Activated T-helper 1 cell treated with anti-CD3 and anti-CD28 coated beads, Interleukin-12 subunit alpha, Interleukin-12 subunit beta, Interleukin-2, Interleukin-4 antibody, amounts not matched to agents 30 ng/mL and 10 ng/mL and 1 ng/mL, durations not matched to agents 14 hours and 24 hours and 36 hours (primary cell): ENCODE results near the gene PCDHGA3. TPM values are rescaled to one million over a fixed set of nuclear protein-coding genes. Genes with fewer than 3 reads are reported as not detected.
"Not testable (repeated sequence)": the region's sequence is repeated elsewhere in the genome, so short reads cannot be mapped to it uniquely, and the experiment has no call there.

Source experiments
- DNase-seq: peaks from one replicate; pipeline ENCODE4 v3.0.0; 2021; ENCODE audit warnings: low spot score
- H3K27ac Mint-ChIP-seq: one replicate; pipeline ENCODE4 v1.8.0; 2021; ENCODE audit warnings: mild to moderate bottlenecking, mixed read lengths
- H3K27me3 Mint-ChIP-seq: one replicate; pipeline ENCODE4 v1.8.0; 2022; ENCODE audit warnings: mild to moderate bottlenecking, moderate library complexity, mixed read lengths; ENCODE audit not compliant: insufficient read depth
- H3K36me3 Mint-ChIP-seq: one replicate; pipeline ENCODE4 v1.8.0; 2021; ENCODE audit warnings: low read depth, mixed read lengths
- H3K4me1 Mint-ChIP-seq: one replicate; pipeline ENCODE4 v1.8.0; 2021; ENCODE audit warnings: low read depth, mixed read lengths
- H3K4me3 Mint-ChIP-seq: one replicate; pipeline ENCODE4 v1.8.0; 2021; ENCODE audit warnings: mild to moderate bottlenecking, moderate library complexity, mixed read lengths
- H3K9me3 Mint-ChIP-seq: one replicate; pipeline ENCODE4 v1.8.0; 2021; ENCODE audit warnings: mixed read lengths
- intact Hi-C: fragments of 100-400 bp; cut with micrococcal nuclease; formaldehyde crosslinking; loops from one replicate; pipeline ENCODE4 v1.15.1; 2024
- total RNA-seq: library from RNA; stranded (reverse); gene quantifications from 2 replicates; pipeline ENCODE4 v1.2.3, GENCODE V29; 2022

PCDHGA3 gene
- 0.10 TPM in 1 of 2 replicates, not detected in the other for total RNA-seq

- H3K4me3 Mint-ChIP-seq: peak within 1 kb of the TSS; percentile 75
- no peaks in the 10 kb centered on the region for H3K4me1 Mint-ChIP-seq
- H3K36me3 Mint-ChIP-seq: peaks cover 2% of the 10 kb centered on the region
- peaks cover 15% of the 10 kb centered on the region for H3K27me3 Mint-ChIP-seq
- H3K27ac Mint-ChIP-seq: no peak within 1 kb of the TSS
- peaks cover 42% of the 10 kb centered on the region for H3K9me3 Mint-ChIP-seq
- DNase-seq: no peak
- intact Hi-C loops: no loop called here
Measured at GRCh38 chr5:141343242-141343952, at the start of gene PCDHGA3. Gene PCDHGA3, plus strand, starts transcription at chr5:141343829. Its CDS starts 205 bp downstream, at chr5:141344034.

- peaks cover 71% of the 10 kb centered on the region for H3K9me3 Mint-ChIP-seq
Measured at GRCh38 chr5:141298376-141298775, 45.3 kb upstream of the PCDHGA3 start.

GRCh38 chr5:141303756-141304155 is 39.9 kb upstream of the PCDHGA3 start, which contains the start of gene SLC25A2:
Gene SLC25A2, minus strand, starts transcription at chr5:141304049. Its CDS starts 184 bp downstream, at chr5:141303865.
- no peak for DNase-seq
- intact Hi-C loops: no loop called here
- no peaks in the 10 kb centered on the region for H3K4me1 Mint-ChIP-seq
- H3K4me3 Mint-ChIP-seq: no peak within 1 kb of the TSS
- H3K9me3 Mint-ChIP-seq: peaks cover 71% of the 10 kb centered on the region
- no peak within 1 kb of the TSS for H3K27ac Mint-ChIP-seq
- H3K27me3 Mint-ChIP-seq: no peaks in the 10 kb centered on the region
- peaks cover 1% of the 10 kb centered on the region for H3K36me3 Mint-ChIP-seq

More at GRCh38 chr5:141298376-141298775, 45.3 kb upstream of the PCDHGA3 start:
- intact Hi-C loops: no loop called here
- Mint-ChIP-seq H3K4me1 (no peaks in the 10 kb centered on the region), H3K27me3 (no peaks in the 10 kb centered on the region), H3K27ac (no peak overlapping the region), H3K36me3 (peaks cover 2% of the 10 kb centered on the region), H3K4me3 (no peak overlapping the region)
- no peak for DNase-seq

GRCh38 chr5:141306630-141307029 is 37.0 kb upstream of the PCDHGA3 start:
- Mint-ChIP-seq H3K36me3 (peaks cover 1% of the 10 kb centered on the region), H3K27ac (no peak overlapping the region), H3K9me3 (peaks cover 73% of the 10 kb centered on the region), H3K4me1 (no peaks in the 10 kb centered on the region), H3K4me3 (no peak overlapping the region), H3K27me3 (no peaks in the 10 kb centered on the region)
- intact Hi-C loops: no loop called here
- DNase-seq: no peak

GRCh38 chr5:141313711-141314110 is 29.9 kb upstream of the PCDHGA3 start:
- peaks cover 70% of the 10 kb centered on the region for H3K9me3 Mint-ChIP-seq
- peaks cover 7% of the 10 kb centered on the region for H3K4me1 Mint-ChIP-seq
- DNase-seq: no peak
- intact Hi-C loops: no loop called here
- no peak overlapping the region for H3K4me3 Mint-ChIP-seq
- H3K27ac Mint-ChIP-seq: no peak overlapping the region
- H3K27me3 Mint-ChIP-seq: no peaks in the 10 kb centered on the region
- peaks cover 27% of the 10 kb centered on the region for H3K36me3 Mint-ChIP-seq

GRCh38 chr5:141316963-141317362 is 26.7 kb upstream of the PCDHGA3 start:
- Mint-ChIP-seq H3K9me3 (peaks cover 72% of the 10 kb centered on the region), H3K4me1 (peaks cover 31% of the 10 kb centered on the region), H3K36me3 (peaks cover 52% of the 10 kb centered on the region)
- H3K27me3 Mint-ChIP-seq, H3K4me3 Mint-ChIP-seq, intact Hi-C loops, DNase-seq, H3K27ac Mint-ChIP-seq: not testable (repeated sequence)

- H3K4me3 Mint-ChIP-seq: peak overlapping the region; percentile 94
- no peak overlapping the region for H3K27ac Mint-ChIP-seq
- H3K36me3 Mint-ChIP-seq: peaks cover 50% of the 10 kb centered on the region
- DNase-seq: no peak
- no peaks in the 10 kb centered on the region for H3K27me3 Mint-ChIP-seq
- intact Hi-C loops: no loop called here
- H3K4me1 Mint-ChIP-seq: peaks cover 31% of the 10 kb centered on the region
- H3K9me3 Mint-ChIP-seq: peaks cover 63% of the 10 kb centered on the region
Measured at GRCh38 chr5:141319202-141319601, 24.4 kb upstream of the PCDHGA3 start.

- no peaks in the 10 kb centered on the region for H3K27me3 Mint-ChIP-seq
- peaks cover 48% of the 10 kb centered on the region for H3K36me3 Mint-ChIP-seq
- intact Hi-C loops: loop anchor here (1.0 to 10.0 kb wide), 6 partner anchors 61 to 1205 kb away; partner anchors contain the start of genes ANKHD1, HDAC3, PURA and RELL2
- peaks cover 31% of the 10 kb centered on the region for H3K4me1 Mint-ChIP-seq
- DNase-seq: no peak
- peak overlapping the region; percentile 98 for H3K27ac Mint-ChIP-seq
- H3K9me3 Mint-ChIP-seq: peaks cover 58% of the 10 kb centered on the region
- H3K4me3 Mint-ChIP-seq: peak overlapping the region; percentile 94
Measured at GRCh38 chr5:141319699-141320098, 23.9 kb upstream of the PCDHGA3 start.

GRCh38 chr5:141320225-141321169 is 23.1 kb upstream of the PCDHGA3 start, which contains the start of gene TAF7:
Gene TAF7, minus strand, starts transcription at chr5:141320784. Its CDS starts 740 bp downstream, at chr5:141320044.
- Mint-ChIP-seq H3K4me1 (peaks cover 31% of the 10 kb centered on the region), H3K27me3 (no peaks in the 10 kb centered on the region), H3K36me3 (peaks cover 40% of the 10 kb centered on the region), H3K4me3 (peak within 1 kb of the TSS; percentile 94), H3K9me3 (peaks cover 50% of the 10 kb centered on the region), H3K27ac (peak within 1 kb of the TSS; percentile 98)
- intact Hi-C loops: loop anchor here (1.0 to 10.0 kb wide), 6 partner anchors 62 to 1206 kb away; partner anchors contain the start of genes ANKHD1, HDAC3, PURA and RELL2
- DNase-seq: peak; percentile 91

GRCh38 chr5:141322261-141322660 is 21.4 kb upstream of the PCDHGA3 start:
- Mint-ChIP-seq H3K4me1 (peaks cover 42% of the 10 kb centered on the region), H3K27ac (no peak overlapping the region), H3K9me3 (peaks cover 47% of the 10 kb centered on the region), H3K4me3 (peak overlapping the region; percentile 51), H3K27me3 (no peaks in the 10 kb centered on the region), H3K36me3 (peaks cover 41% of the 10 kb centered on the region)
- intact Hi-C loops: loop anchor here (5.0 to 10.0 kb wide), 2 partner anchors 315 to 1207 kb away; partner anchors contain the start of genes HDAC3, PURA and RELL2
- DNase-seq: no peak

- H3K4me1 Mint-ChIP-seq: peaks cover 16% of the 10 kb centered on the region
- H3K9me3 Mint-ChIP-seq: peaks cover 18% of the 10 kb centered on the region
- peak overlapping the region; percentile 83 for H3K27ac Mint-ChIP-seq
- H3K4me3 Mint-ChIP-seq: peak overlapping the region; percentile 98
- intact Hi-C loops: loop anchor here (1.0 to 10.0 kb wide), 5 partner anchors 87 to 1211 kb away; partner anchors contain the start of genes PCDHGA10 and PURA
- peaks cover 10% of the 10 kb centered on the region for H3K36me3 Mint-ChIP-seq
- H3K27me3 Mint-ChIP-seq: peaks cover 12% of the 10 kb centered on the region
- peak; percentile 59 for DNase-seq
Measured at GRCh38 chr5:141326088-141326854, 17.4 kb upstream of the PCDHGA3 start.

- intact Hi-C loops: loop anchor here (10.0 kb wide), 1 partner anchor 1213 kb away; the partner anchor contains the start of gene PURA
- H3K36me3 Mint-ChIP-seq: peaks cover 4% of the 10 kb centered on the region
- peaks cover 14% of the 10 kb centered on the region for H3K9me3 Mint-ChIP-seq
- H3K27ac Mint-ChIP-seq: no peak overlapping the region
- H3K4me1 Mint-ChIP-seq: peaks cover 11% of the 10 kb centered on the region
- no peak for DNase-seq
- H3K27me3 Mint-ChIP-seq: peaks cover 12% of the 10 kb centered on the region
- no peak overlapping the region for H3K4me3 Mint-ChIP-seq
Measured at GRCh38 chr5:141328231-141328630, 15.4 kb upstream of the PCDHGA3 start.
